ENCODE results near the gene AMIGO3.

Gene AMIGO3

DNA sequence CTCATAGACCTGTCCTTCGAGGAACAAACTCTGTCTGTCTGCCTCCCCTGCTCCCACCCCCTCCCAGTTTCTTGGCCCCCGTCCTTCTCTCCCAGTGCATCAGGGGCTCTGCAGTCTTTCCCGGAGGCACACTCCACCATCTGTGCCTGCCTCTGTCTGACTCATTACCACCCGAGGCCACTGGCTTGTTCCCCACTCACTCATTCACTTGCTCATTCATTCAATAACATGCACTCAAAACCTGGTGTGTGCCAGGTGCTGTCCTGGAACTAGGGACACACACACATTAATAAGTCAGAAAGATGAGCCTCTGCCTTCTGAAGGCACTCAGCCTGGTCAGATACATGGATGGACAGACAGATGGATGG is 12.4 kb downstream of the AMIGO3 start:
- Histone ChIP-seq H3K9me3 (ENCODE audit: control insufficient read depth, insufficient read depth, low read length) (no peaks in the 10 kb centered on the region), H3K9ac (ENCODE audit: low read depth, low read length) (no peak overlapping the region), H3K4me3 (ENCODE audit: low read depth, low read length) (no peak overlapping the region), H3K27ac (ENCODE audit: low read depth, low read length) (no peak overlapping the region), H3K27me3 (ENCODE audit: control insufficient read depth, insufficient read depth, low read length) (no peaks in the 10 kb centered on the region), H3K36me3 (ENCODE audit: control insufficient read depth, insufficient read depth, low read length) (peaks cover 34% of the 10 kb centered on the region), H3K4me1 (ENCODE audit: control insufficient read depth, insufficient read depth, low read length) (no peaks in the 10 kb centered on the region)

DNA sequence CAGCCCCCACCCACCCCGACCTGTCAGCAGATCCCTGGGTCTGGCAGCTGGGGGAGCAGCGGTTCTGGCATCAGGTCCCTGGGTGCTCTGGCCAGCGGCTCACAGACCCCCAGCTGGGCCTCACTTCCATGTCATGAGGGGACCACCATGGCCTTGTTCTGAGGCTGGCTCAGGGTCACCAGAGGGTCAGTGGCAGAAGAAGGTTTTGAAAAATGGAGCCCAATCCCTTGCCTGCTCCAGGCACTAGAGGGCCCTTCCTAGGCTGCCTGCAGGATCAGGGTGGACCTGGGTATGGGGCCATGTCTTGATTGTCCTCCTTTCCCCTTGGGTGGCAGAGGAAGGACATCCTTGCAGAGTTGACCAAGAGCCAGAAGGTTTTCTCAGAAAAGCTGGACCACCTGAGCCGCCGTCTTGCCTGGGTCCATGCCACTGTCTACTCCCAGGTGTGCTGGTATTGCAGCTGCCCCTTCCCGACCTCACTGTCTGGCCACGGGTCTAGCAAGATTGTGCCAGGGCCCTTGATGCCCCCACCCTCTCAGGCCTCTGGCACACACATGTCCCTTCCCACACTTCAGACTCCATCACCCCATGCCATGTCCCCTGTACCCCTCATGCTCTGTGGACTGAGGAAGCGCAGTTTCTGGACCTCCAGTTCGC is 12.9 kb downstream of the AMIGO3 start:
- peaks cover 37% of the 10 kb centered on the region for H3K36me3 ChIP-seq (ENCODE audit: control insufficient read depth, insufficient read depth, low read length)
- H3K27ac ChIP-seq (ENCODE audit: low read depth, low read length), result no peak overlapping the region
- H3K4me3 ChIP-seq (ENCODE audit: low read depth, low read length), result no peak overlapping the region
- H3K9me3 ChIP-seq (ENCODE audit: control insufficient read depth, insufficient read depth, low read length), result no peaks in the 10 kb centered on the region
- H3K9ac ChIP-seq (ENCODE audit: low read depth, low read length), result no peak overlapping the region
- no peaks in the 10 kb centered on the region for H3K4me1 ChIP-seq (ENCODE audit: control insufficient read depth, insufficient read depth, low read length)
- no peaks in the 10 kb centered on the region for H3K27me3 ChIP-seq (ENCODE audit: control insufficient read depth, insufficient read depth, low read length)

DNA sequence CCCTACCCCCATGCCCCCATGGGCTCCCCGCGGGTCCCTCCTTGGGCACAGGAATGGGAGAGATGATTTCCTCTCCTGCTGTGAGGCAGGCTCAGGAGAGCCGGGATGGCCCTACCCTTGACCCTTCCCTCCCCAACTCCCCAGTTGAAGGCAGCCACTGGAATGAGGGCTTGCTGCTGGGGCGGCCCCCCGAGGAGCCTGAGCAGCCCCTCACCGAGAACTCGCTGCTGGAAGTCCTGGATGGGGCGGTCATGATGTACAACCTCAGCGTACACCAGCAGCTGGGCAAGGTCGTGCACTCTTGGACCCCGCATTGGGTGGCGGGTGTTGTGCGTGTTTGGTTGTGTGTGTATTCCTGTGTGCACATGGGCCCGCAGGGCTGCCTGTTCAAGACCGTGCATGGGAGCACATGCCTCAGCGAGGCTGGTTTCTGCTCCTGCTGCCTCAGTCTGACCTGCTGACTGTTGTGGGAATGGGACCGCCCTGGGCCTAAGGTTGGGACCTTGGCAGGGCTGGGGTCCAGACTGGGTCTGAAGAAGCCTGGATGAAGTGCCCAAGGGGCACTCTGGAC is 14.0 kb downstream of the AMIGO3 start:
- H3K4me1 ChIP-seq (ENCODE audit: control insufficient read depth, insufficient read depth, low read length), result no peaks in the 10 kb centered on the region
- no peak overlapping the region for H3K4me3 ChIP-seq (ENCODE audit: low read depth, low read length)
- H3K9me3 ChIP-seq (ENCODE audit: control insufficient read depth, insufficient read depth, low read length), result no peaks in the 10 kb centered on the region
- H3K9ac ChIP-seq (ENCODE audit: low read depth, low read length), result no peak overlapping the region
- no peak overlapping the region for H3K27ac ChIP-seq (ENCODE audit: low read depth, low read length)
- peaks cover 37% of the 10 kb centered on the region for H3K36me3 ChIP-seq (ENCODE audit: control insufficient read depth, insufficient read depth, low read length)
- H3K27me3 ChIP-seq (ENCODE audit: control insufficient read depth, insufficient read depth, low read length), result no peaks in the 10 kb centered on the region

DNA sequence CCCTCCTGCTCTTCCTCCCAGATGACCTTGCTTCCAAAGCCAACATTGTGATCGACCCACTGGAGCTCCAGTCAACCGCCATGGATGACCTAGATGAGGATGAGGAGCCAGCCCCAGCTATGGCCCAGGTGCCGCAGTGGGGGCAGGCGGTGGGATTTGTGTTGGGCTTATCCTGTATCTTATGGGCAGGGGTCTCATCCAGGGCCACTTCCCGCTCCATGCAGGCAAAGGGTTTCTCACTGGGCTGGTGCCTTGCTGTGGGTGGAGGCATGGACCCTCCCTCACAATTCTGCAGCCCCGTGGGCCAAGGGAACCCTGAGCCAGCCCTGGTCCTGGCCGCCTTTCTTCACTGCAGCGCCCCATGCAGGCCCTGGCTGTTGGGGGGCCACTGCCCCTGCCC is 14.9 kb downstream of the AMIGO3 start:
- Histone ChIP-seq H3K4me3 (ENCODE audit: low read depth, low read length) (no peak overlapping the region), H3K9ac (ENCODE audit: low read depth, low read length) (no peak overlapping the region)

DNA sequence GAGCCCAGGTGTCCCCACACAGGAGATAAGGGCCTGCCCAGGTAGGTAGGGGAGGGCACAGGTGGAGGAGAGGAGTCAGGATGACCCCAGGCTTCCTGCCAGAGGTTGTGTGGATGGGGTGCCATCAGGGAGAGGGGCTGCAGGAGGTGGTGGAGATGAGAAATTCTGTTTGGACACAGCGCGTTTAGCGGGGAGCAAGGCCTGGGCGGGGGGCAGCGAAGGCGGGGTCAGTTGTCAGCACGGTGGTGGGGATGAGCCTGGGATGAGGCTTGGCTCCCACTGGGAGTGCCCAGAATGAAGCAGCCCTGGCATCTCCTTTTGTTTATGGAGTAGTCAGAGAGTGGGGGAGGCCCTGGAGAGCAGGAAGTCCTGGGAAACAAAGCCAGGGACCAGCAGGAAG is 15.5 kb downstream of the AMIGO3 start:
- Histone ChIP-seq H3K27me3 (ENCODE audit: control insufficient read depth, insufficient read depth, low read length) (no peaks in the 10 kb centered on the region), H3K9me3 (ENCODE audit: control insufficient read depth, insufficient read depth, low read length) (no peaks in the 10 kb centered on the region), H3K36me3 (ENCODE audit: control insufficient read depth, insufficient read depth, low read length) (peaks cover 44% of the 10 kb centered on the region), H3K4me3 (ENCODE audit: low read depth, low read length) (no peak overlapping the region), H3K4me1 (ENCODE audit: control insufficient read depth, insufficient read depth, low read length) (no peaks in the 10 kb centered on the region), H3K9ac (ENCODE audit: low read depth, low read length) (no peak overlapping the region), H3K27ac (ENCODE audit: low read depth, low read length) (no peak overlapping the region)

More for the DNA sequence above, 14.9 kb downstream of the AMIGO3 start:
- Histone ChIP-seq H3K27ac (ENCODE audit: low read depth, low read length) (no peak overlapping the region), H3K4me1 (ENCODE audit: control insufficient read depth, insufficient read depth, low read length) (no peaks in the 10 kb centered on the region), H3K27me3 (ENCODE audit: control insufficient read depth, insufficient read depth, low read length) (no peaks in the 10 kb centered on the region), H3K9me3 (ENCODE audit: control insufficient read depth, insufficient read depth, low read length) (no peaks in the 10 kb centered on the region), H3K36me3 (ENCODE audit: control insufficient read depth, insufficient read depth, low read length) (peaks cover 42% of the 10 kb centered on the region)

DNA sequence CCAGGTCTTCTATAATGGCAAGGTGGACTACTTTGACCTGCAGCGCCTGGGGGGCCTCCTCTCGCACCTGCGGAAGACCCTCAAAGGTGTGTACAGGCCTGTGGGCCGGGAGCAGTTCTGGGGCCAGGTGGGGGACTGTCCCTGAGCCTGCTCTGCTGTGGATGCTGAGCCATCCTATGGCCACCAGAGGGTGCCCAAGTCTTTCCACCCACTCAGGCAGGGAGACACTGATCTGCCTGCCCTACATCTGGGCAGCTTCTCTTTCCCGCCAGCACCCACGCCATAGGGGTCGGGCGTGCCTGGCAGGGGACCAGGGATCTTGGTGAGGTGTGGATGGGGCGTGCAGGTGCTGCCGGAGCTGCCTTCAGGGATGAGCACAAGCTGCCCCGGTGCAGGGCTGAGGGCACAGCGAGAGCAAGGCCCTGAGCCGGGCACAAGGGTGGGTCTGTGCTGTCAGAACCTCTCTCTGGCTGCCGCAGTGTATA is 16.0 kb downstream of the AMIGO3 start:
- Histone ChIP-seq H3K36me3 (ENCODE audit: control insufficient read depth, insufficient read depth, low read length) (peaks cover 47% of the 10 kb centered on the region), H3K27me3 (ENCODE audit: control insufficient read depth, insufficient read depth, low read length) (no peaks in the 10 kb centered on the region), H3K4me3 (ENCODE audit: low read depth, low read length) (no peak overlapping the region), H3K4me1 (ENCODE audit: control insufficient read depth, insufficient read depth, low read length) (no peaks in the 10 kb centered on the region), H3K27ac (ENCODE audit: low read depth, low read length) (no peak overlapping the region), H3K9me3 (ENCODE audit: control insufficient read depth, insufficient read depth, low read length) (no peaks in the 10 kb centered on the region), H3K9ac (ENCODE audit: low read depth, low read length) (no peak overlapping the region)

DNA sequence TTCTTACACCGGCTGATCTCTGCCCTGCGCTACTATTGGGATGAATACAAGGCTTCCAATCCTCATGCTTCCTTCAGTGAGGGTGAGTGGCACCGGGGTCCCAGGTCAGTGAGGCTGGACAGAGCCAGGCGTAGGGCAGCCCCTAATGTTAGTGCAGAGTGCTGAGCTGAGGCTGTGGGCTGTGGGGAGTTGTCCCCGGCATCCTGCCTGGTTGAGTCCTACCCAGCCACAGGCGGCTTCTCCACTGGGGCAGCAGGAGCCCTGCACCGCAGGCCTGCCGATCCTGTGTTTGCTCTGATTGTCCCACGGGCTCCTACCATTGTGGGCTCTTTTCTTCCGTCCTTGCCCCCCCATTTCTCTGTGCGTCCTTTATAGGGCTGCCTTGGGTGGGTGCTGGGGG is 16.8 kb downstream of the AMIGO3 start:
- Histone ChIP-seq H3K4me3 (ENCODE audit: low read depth, low read length) (no peak overlapping the region), H3K9ac (ENCODE audit: low read depth, low read length) (no peak overlapping the region), H3K36me3 (ENCODE audit: control insufficient read depth, insufficient read depth, low read length) (peaks cover 46% of the 10 kb centered on the region), H3K9me3 (ENCODE audit: control insufficient read depth, insufficient read depth, low read length) (no peaks in the 10 kb centered on the region), H3K4me1 (ENCODE audit: control insufficient read depth, insufficient read depth, low read length) (no peaks in the 10 kb centered on the region), H3K27me3 (ENCODE audit: control insufficient read depth, insufficient read depth, low read length) (no peaks in the 10 kb centered on the region), H3K27ac (ENCODE audit: low read depth, low read length) (no peak overlapping the region)

DNA sequence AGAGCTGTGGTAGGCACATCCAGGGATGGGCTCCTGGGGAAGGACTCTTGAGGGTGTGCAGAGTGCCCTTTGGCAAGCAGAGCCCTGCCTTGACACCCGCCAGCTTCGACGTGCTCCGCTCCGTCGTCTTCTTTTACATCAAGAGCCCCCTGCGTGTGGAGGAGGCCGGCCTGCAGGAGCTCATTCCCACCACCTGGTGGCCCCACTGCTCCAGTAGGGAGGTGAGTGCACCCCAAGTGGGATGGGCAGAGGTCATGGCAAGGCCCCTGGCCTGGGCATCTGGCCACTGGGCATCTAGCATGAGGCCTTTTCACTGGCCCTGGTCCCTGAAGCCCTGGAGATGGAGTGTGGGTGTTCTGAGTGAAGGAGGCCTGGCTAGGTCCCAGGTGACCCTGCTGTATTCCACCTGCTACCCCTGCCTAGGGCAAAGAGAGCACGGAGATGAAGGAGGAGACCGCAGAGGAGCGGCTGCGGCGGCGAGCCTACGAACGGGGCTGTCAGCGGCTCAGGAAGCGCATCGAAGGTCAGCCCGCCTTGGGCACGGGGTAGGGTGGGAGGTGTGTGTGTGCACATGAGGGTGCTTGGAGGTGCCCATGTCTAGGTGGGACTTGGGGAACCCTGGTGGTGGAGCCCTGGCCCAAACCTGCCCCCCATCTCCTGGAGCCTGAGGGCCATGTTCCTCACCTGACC is 18.0 kb downstream of the AMIGO3 start:
- Histone ChIP-seq H3K27ac (ENCODE audit: low read depth, low read length) (no peak overlapping the region), H3K27me3 (ENCODE audit: control insufficient read depth, insufficient read depth, low read length) (no peaks in the 10 kb centered on the region), H3K4me1 (ENCODE audit: control insufficient read depth, insufficient read depth, low read length) (no peaks in the 10 kb centered on the region), H3K9me3 (ENCODE audit: control insufficient read depth, insufficient read depth, low read length) (no peaks in the 10 kb centered on the region), H3K36me3 (ENCODE audit: control insufficient read depth, insufficient read depth, low read length) (peaks cover 46% of the 10 kb centered on the region), H3K4me3 (ENCODE audit: low read depth, low read length) (no peak overlapping the region), H3K9ac (ENCODE audit: low read depth, low read length) (no peak overlapping the region; the same call in 1 of the 2 replicates)

DNA sequence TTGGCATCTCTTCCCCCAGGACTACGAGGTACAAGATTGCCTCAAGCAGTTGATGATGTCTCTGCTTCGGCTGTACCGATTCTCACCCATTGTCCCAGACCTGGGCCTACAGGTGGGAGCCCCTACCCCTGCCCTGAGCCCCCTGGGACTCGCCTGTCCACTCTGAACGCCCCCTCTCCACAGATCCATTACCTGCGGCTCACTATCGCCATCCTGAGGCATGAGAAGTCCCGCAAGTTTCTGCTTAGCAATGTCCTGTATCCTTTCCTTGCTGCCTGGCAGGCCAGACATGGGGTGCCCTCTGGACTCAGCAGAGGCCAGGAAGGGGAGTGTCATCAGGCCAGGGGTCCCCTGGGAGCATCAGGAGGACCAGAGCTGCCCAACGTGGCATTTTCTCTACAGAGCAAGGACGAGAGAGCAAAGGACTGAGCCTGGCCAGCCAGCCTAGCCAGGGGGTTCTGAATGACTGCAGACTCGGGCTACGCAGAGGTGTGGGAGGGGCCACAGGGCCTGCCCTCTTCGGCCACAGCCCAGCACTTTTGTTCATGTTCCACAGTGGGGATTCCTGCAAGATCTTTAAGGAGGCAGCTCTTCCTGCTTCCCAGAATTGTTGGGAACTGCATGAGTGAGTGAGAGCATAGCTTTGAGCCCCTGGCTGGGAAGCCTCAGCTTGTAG is 18.9 kb downstream of the AMIGO3 start:
- H3K9me3 ChIP-seq (ENCODE audit: control insufficient read depth, insufficient read depth, low read length), result no peaks in the 10 kb centered on the region
- H3K9ac ChIP-seq (ENCODE audit: low read depth, low read length), result no peak overlapping the region
- H3K4me1 ChIP-seq (ENCODE audit: control insufficient read depth, insufficient read depth, low read length), result no peaks in the 10 kb centered on the region
- no peak overlapping the region for H3K27ac ChIP-seq (ENCODE audit: low read depth, low read length)
- no peak overlapping the region for H3K4me3 ChIP-seq (ENCODE audit: low read depth, low read length)
- no peaks in the 10 kb centered on the region for H3K27me3 ChIP-seq (ENCODE audit: control insufficient read depth, insufficient read depth, low read length)
- peaks cover 41% of the 10 kb centered on the region for H3K36me3 ChIP-seq (ENCODE audit: control insufficient read depth, insufficient read depth, low read length)

DNA sequence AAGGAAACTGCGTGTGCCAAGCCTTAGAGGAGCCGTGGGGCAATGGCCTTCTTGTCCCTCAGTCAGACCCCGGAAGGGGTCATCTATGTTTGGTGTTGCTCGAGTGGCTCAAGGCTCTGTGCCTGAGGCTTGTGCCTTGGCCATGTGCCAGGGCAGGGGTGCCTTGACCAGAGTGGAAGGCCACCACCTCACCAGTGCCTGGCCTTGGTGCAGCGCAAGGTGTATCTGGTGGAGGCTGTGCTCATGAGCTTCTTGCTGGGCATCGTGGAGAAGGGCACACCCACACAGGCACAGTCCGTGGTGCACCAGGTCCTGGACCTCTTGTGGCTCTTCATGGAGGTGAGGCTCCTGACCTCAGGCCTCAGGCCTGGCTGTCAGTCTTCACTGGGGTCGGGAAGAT is 19.5 kb downstream of the AMIGO3 start:
- Histone ChIP-seq H3K4me1 (ENCODE audit: control insufficient read depth, insufficient read depth, low read length) (no peaks in the 10 kb centered on the region), H3K4me3 (ENCODE audit: low read depth, low read length) (no peak overlapping the region), H3K9ac (ENCODE audit: low read depth, low read length) (no peak overlapping the region), H3K9me3 (ENCODE audit: control insufficient read depth, insufficient read depth, low read length) (no peaks in the 10 kb centered on the region), H3K36me3 (ENCODE audit: control insufficient read depth, insufficient read depth, low read length) (peaks cover 38% of the 10 kb centered on the region), H3K27me3 (ENCODE audit: control insufficient read depth, insufficient read depth, low read length) (no peaks in the 10 kb centered on the region), H3K27ac (ENCODE audit: low read depth, low read length) (no peak overlapping the region)
